Aortic smooth muscle cell (primary cell): ENCODE data around the gene MANBA. TPM values are rescaled to one million over a fixed set of nuclear protein-coding genes. Genes with fewer than 3 reads are reported as not detected.

Experiments used
- total RNA-seq: library from RNA; depleted of rRNA; stranded (reverse); fragments of >200 nt; gene quantifications from 2 replicates; pipeline ENCODE4 v1.2.3, GENCODE V29; 2014

Gene MANBA
- 36.1 and 47.9 TPM in 2 replicates for total RNA-seq

DNA sequence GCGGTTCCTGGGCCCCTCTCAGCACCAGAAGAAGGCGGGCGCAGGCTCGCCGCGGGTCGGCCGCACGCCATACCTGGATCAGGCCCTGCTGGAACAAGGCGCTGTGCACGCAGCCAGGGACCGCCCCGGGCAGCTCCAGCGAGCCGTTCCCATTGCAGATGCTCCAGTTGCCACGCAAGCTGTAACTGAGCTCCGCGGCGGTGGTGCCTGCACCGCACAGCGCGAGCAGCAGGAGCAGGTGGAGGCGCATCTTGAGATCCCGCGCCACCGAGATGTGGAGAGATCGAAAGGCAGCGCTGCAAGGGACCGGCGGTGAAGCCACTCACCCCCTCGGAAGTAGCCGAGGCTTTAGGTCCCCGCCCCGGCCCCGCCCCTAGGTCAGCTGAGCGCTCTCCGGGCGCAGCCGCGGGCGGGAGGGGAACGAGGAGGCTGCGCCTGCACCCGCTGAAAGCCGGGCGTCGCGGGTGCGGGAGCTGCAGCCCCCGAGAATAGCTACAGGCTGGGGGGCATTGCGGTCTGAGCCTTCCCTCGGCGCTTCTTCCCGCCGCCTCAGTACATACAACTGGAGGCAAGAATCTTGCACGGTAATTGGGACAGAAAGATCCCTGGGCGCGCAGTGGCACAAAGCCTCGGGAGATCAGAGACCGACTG is at the start of gene MANBA:
Gene MANBA (minus strand): TSS at position 324 of the 651 bp plus-strand sequence. CDS start 74 bp downstream, at position 250.

Other genes with a start within 250 kb of the MANBA start
- 261 and 275 TPM in 2 replicates for gene UBE2D3, start 66.6 kb upstream of the MANBA start, total RNA-seq
- 34.4 and 36.6 TPM in 2 replicates for gene CISD2, start 108.0 kb upstream of the MANBA start, total RNA-seq